Gastroesophageal sphincter (tissue), 3 donors: ENCODE results near the gene CCDC190.

Source experiments
- EP300 ChIP-seq: sonication (generic); formaldehyde crosslinking; IDR thresholded peaks from one replicate; pipeline ENCODE4 v1.6.1; 2017; ENCODE audit warnings: antibody characterized with exemption, mild to moderate bottlenecking
- POLR2A ChIP-seq, 2 donors: fragments of 450-650 bp; IDR thresholded peaks; one replicate each; pipeline ENCODE4 v1.6.1; 2017; ENCODE audit warnings: antibody characterized with exemption in 2 of 2, mild to moderate bottlenecking in 2 of 2, moderate library complexity in 1 of 2
- POLR2AphosphoS5 ChIP-seq: sonication (generic); formaldehyde crosslinking; IDR thresholded peaks from one replicate; pipeline ENCODE4 v1.6.1; 2017; ENCODE audit warnings: antibody characterized with exemption
- TF ChIP-seq, protein P1 (sequence below), 4 experiments: fragments of 200-600 bp in 2 of 4; fragments of 450-650 bp in 2 of 4; sonication (generic) in 1 of 4; IDR thresholded peaks; one replicate each; pipeline ENCODE4 v1.5.1; 2017 to 2019; ENCODE audit warnings: antibody characterized with exemption in 4 of 4, mild to moderate bottlenecking in 2 of 4, moderate library complexity in 2 of 4

DNA sequence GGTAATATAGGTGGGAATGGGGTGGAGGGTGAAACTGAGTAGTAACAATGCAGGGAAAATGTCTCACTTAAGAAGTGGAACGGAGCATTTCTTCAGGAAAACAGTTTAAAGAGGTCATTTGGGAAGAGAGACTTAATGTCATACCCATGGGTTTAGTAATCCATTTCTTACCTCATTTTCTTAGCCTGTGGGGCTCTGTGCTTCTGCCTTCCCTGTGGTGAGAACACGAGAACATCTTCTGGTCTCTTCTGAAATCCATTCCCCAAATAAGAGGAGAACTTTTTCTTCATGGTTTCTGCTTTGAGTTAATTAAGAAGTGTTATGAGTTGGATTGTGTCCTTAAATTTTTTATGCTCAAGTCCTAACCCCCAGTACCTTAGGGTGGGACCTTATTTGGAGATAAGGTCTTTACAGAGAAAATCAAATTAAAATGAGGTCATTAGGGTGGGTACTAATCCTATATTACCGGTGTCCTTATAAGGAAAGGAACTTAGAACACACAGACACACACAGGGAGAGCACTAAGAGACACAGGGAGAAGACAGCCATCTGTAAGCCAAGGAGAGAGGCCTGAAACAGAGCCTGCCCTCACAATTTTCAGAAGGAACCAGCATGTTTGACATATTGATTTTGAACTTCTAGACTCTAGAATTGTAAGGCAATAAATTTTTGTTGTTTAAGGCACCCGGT is 5.4 kb downstream of the CCDC190 start:
- TF ChIP-seq, protein P1, sequence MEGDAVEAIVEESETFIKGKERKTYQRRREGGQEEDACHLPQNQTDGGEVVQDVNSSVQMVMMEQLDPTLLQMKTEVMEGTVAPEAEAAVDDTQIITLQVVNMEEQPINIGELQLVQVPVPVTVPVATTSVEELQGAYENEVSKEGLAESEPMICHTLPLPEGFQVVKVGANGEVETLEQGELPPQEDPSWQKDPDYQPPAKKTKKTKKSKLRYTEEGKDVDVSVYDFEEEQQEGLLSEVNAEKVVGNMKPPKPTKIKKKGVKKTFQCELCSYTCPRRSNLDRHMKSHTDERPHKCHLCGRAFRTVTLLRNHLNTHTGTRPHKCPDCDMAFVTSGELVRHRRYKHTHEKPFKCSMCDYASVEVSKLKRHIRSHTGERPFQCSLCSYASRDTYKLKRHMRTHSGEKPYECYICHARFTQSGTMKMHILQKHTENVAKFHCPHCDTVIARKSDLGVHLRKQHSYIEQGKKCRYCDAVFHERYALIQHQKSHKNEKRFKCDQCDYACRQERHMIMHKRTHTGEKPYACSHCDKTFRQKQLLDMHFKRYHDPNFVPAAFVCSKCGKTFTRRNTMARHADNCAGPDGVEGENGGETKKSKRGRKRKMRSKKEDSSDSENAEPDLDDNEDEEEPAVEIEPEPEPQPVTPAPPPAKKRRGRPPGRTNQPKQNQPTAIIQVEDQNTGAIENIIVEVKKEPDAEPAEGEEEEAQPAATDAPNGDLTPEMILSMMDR (IDR thresholded peaks at IDR 0.05), result no peak
- no peak for TF ChIP-seq EP300
- TF ChIP-seq POLR2A (IDR thresholded peaks at IDR 0.05), result no peak
- no peak for TF ChIP-seq POLR2AphosphoS5
